Measurements from ENCODE around the gene RIT1.

Gene RIT1, protein sequence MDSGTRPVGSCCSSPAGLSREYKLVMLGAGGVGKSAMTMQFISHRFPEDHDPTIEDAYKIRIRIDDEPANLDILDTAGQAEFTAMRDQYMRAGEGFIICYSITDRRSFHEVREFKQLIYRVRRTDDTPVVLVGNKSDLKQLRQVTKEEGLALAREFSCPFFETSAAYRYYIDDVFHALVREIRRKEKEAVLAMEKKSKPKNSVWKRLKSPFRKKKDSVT

GRCh38 chr1:155911156-155912055, at the start of gene RIT1:
TSS of gene RIT1 (minus strand) at chr1:155911349. CDS start at chr1:155910761, 588 bp downstream.
- DNase-seq (ENCODE audit: low read depth, low spot score), result peak; percentile 38

GRCh38 chr1:155960081-155960745, 49.1 kb upstream of the RIT1 start:
- no peak for DNase-seq (ENCODE audit: low read depth, low spot score)

DNA sequence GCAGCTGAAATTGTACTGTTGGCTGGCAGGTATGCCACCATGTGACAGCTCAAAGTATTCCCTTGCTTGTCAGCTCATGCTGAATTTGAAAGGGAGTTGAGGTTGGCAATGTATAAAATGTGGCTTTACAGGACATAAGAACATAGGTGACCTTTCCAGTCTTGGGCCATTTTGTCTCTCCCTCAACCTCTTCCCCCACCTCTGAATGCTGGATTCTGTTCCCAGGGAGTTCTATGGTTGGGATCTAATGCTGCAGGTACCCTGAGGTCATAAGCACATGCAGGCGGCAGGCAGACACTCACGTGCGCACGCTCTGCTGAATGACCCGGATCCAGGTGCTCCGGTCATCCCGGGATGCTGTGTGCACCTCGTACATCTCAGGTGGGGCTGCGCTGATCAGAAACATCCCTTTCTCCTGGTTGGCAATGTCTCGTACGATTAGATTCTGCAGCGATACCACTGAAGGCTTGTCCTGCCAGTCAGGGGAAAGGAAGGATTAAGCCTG, 46.3 kb upstream of the RIT1 start:
- no peak for DNase-seq (ENCODE audit: low read depth, low spot score)

DNA sequence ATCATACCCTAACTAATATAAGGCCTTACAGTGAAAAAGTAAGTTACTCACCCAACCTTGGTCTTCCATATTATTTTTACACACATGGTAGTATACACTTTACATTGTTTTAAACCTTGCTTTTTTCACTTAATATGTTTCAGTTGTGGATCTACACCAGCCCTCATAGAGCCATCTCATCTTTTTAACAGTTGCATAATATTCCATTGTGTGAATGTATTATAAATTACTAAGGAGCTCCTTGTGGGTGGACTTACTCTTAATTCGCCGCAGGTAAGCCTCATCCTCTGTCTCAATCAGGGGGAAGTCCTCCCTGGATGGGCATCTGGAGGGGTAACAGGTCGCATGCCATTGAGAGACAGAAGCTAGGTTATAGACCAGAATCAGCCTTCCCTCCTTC, 43.5 kb upstream of the RIT1 start:
- DNase-seq (ENCODE audit: low read depth, low spot score), result no peak

DNA sequence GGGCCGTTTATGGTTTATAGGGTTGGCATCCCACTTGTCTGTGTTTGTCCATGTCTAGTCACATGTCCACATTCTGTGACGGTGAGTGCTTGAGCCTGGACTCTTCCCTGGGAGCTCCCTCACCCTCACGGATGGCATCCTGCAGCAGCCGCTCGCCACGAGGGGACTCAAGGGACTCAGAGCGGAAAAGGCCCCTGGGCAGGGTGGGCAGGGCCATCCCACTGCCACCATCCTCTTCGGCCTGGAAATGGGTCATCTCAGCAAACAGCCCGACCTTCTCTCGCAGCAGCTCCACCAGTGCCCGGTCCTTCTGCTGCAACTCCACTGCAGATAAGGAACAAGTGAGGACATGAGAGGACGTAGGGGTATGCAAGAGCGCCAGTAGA, 41.3 kb upstream of the RIT1 start:
- no peak for DNase-seq (ENCODE audit: low read depth, low spot score)

GRCh38 chr1:155951753-155952504, 40.8 kb upstream of the RIT1 start:
- no peak for DNase-seq (ENCODE audit: low read depth, low spot score)

DNA sequence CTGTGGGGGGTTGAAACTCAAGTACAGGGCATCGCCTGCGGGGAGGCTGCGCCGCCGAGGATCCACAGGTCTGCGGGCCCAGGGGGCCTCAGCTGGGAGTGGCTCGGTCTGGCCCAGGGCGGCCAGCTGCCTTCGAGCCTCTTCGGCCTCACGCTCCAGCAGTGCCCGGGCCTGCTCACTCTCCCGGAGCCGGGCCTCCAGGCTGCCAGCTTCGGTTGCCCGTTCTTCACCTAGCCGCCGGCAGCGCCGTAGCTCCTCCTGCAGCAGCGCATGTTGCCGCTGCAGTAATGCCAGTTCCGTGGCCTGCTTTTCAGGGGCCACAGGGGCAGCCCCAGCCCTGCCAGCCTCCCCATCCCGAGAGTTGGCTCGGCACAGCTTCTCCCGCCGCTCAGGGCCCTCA, 39.7 kb upstream of the RIT1 start:
- no peak for DNase-seq (ENCODE audit: low read depth, low spot score)

GRCh38 chr1:155947741-155948140, 36.6 kb upstream of the RIT1 start:
- DNase-seq (ENCODE audit: low read depth, low spot score), result no peak

DNA sequence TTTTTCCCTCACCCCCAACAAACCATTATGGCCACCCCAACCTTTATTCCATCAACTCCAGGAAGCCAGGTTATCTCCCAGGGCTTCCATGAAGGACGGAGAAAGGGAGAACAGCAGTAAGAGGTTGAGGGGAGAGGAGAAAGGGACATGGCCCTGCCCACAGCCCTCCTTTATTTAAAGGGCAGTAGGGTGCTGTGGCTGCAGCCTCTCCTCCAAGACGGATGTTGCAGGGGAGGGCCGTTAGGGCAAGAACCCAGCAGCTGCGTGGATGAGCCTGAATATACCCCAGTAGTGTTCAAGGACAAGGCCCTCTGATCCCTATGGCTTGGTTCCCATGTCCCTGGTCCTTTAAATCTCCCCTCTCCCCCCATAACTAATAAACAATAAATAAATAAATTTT, 36.1 kb upstream of the RIT1 start:
- DNase-seq (ENCODE audit: low read depth, low spot score), result no peak

DNA sequence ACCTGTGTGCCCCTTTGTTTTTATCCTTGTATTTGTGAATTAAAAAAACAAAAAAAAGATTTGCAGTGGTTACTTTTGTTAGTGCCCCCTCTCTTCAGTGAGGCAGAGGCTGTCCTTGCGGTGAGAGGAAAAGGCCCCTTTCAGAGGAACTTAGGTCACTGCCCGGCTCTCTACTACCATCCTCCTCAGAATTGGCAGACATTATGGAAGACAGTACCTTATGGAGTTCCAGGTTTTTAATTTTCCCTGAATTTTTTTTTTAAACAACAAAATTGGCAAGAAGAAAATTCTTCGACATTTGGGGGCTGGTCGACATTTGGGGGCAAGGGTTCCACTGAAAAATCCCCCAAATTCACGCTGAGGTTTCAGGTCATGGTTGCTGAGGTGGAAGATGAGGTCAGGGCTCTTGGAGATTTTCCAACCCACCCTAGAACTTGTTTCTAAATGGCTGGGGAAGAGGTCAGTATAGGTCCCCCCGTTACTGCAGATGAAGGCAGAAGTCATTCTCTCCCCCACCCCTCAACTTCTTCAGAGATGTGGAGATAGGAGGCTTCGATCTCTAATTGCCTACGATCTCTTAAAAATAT, 35.6 kb upstream of the RIT1 start:
- no peak for DNase-seq (ENCODE audit: low read depth, low spot score)

- no peak for DNase-seq (ENCODE audit: low read depth, low spot score)
Observed at GRCh38 chr1:155944444-155944799, 33.3 kb upstream of the RIT1 start.

DNA sequence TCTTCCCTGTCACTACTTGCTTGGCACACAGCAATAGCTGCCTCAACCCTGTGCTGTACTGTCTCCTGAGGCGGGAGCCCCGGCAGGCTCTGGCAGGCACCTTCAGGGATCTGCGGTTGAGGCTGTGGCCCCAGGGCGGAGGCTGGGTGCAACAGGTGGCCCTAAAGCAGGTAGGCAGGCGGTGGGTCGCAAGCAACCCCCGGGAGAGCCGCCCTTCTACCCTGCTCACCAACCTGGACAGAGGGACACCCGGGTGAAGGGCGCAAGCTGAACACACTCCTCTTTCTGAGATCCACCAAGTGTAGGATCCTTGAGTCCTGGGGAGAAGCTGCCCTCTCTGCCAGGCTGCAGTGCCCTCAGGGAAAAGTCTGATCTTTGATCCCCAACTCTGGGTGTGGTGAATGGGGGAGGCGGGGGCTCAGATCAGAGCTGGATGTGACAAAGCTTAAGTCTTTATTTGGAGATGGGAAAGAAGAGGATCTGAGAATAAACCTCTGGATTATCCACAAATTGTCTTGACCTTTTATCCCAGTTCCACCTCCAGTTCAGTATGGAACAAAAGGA, 31.5 kb upstream of the RIT1 start:
- no peak for DNase-seq (ENCODE audit: low read depth, low spot score)

GRCh38 chr1:155941845-155942531, 30.8 kb upstream of the RIT1 start:
- DNase-seq (ENCODE audit: low read depth, low spot score), result no peak

DNA sequence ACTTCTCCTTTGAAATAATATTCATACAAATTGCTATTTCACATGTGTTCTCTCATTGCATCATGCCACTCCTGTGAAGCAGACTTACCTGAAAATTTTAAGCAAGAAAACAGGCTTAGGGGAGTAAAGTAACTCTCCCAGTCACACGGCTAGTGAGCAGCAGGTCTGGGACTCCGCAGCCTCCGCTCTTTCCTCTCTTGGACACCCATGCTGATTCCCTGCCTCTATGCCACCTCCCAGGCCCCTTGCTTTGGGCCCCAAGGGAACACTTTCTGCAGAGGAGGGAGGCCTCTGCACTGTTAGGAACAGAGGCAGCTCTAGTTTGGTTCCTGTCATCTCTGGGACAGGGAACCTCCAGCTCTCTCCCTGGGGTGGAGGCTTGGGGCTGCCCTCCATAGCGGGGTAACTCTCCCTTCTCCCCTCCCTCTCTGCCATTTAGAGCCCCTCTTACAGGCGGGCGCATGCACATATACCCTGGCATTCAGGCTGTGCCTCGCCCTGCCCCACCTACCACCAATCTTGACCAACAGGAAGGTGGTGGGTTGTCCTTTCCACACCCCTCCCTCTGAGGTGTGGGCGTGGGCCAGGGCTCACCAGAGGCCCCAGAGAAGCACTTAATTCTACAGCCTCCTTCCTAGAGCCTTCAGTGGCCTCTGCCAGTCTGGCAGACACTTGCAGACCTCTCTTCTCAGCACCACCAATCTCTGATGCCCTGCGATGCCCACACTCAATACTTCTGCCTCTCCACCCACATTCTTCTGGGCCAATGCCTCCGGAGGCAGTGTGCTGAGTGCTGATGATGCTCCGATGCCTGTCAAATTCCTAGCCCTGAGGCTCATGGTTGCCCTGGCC, 30.1 kb upstream of the RIT1 start, which contains the start of gene RXFP4:
RXFP4 (plus strand) TSS at position 646 of the 852 bp plus-strand sequence; CDS start at position 718, 72 bp downstream.
- DNase-seq (ENCODE audit: low read depth, low spot score), result no peak

DNA sequence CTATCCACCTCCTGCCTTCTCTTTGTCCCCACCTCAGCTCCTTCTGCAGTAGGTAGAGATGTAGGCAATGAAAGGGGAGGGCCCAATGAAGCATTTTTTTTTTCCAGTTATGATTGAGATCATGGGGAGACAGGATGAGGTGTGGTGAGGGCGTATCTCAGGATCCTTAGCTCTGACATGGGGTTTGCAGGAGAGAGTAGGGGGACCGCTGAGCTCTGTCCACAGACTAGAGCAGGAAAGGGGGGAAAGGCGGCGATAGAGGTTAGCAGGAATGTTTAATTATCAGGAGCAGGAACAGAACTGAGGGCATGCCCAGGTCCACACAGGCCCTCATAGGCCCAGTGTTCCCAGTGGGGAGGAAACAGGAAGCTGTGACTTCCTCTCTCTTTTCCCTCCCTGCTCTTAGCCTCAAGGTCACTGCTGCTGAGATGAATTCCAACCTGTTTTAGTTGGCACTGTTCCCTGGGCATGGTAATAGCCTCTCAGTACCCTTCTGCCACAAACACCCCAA, 29.4 kb upstream of the RIT1 start:
- no peak for DNase-seq (ENCODE audit: low read depth, low spot score)

- peak; percentile 57 for DNase-seq (ENCODE audit: low read depth, low spot score)
Observed at GRCh38 chr1:155938220-155938627, 27.1 kb upstream of the RIT1 start.

GRCh38 chr1:155934936-155935590, 23.9 kb upstream of the RIT1 start:
- no peak for DNase-seq (ENCODE audit: low read depth, low spot score)

DNA sequence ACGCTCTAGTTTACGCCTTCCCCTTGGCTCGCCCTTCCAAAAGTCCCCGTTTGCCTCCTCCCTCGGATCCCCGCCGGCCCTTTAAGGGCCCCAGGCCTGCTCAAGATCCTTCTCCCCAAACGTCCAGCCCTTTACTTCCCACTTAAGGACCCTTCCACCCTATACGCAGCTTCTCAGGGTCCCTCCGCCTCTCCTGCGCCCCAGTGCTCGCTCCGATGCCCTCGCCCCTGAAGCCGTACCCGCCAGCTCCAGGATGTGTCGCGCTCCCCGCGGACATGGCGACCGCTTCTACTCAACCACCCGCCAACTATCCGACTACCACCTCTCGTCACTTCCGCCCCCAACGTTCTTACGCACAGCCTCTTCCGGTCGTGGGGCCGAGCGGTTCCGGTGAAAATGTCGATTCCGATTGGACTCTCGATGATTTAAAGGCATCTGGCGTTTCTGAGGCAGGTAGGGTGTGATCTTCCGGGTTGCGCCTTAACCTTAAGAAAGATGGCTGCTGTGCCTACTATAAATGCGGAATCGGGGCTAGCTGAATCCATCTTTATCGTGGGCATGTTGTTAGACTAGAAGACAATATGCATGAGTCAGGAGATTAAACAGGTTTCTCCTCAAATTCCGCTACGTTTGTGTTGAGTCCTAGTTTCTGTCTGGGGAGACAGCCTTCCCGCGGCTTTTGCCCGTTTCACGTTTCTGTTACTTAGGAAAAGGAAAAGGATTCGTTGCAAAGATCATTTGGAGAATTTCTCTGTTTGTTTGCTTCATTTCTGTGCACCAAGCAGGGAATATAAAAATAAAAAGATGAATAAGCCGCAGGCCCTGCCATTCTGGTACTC, 23.2 kb upstream of the RIT1 start, which contains the start of gene KHDC4:
KHDC4 (minus strand) TSS at position 317 of the 839 bp plus-strand sequence; CDS start at position 277, 40 bp downstream.
- peak; percentile 99 for DNase-seq (ENCODE audit: low read depth, low spot score)

Data from iPS DF 19.7 (cell line).